Transverse colon (tissue), 4 donors: Measurements from ENCODE around the gene ROR1. TPM values are rescaled to one million over a fixed set of nuclear protein-coding genes. Genes with fewer than 3 reads are reported as not detected.

ENCODE experiments used
- DNase-seq: peaks from one replicate; pipeline ENCODE4 v3.0.0-alpha.2; 2019
- H3K27ac ChIP-seq, 4 donors: fragments of 200-600 bp; sonication (generic); 2 replicates each; pipeline ENCODE4 v1.5.1; 2016 to 2018; ENCODE audit warnings: inconsistent platforms in 4 of 4
- H3K27me3 ChIP-seq: fragments of 200-600 bp; sonication (generic); 2 replicates; pipeline ENCODE4 v1.5.1; 2017; ENCODE audit warnings: inconsistent platforms
- H3K36me3 ChIP-seq, 4 donors: fragments of 200-600 bp; sonication (generic); 2 replicates each; pipeline ENCODE4 v1.5.1; 2017 to 2019; ENCODE audit warnings: inconsistent platforms in 4 of 4
- H3K4me1 ChIP-seq, 4 donors: fragments of 200-600 bp; sonication (generic); 2 replicates each; pipeline ENCODE4 v1.5.1; 2017 to 2020; ENCODE audit warnings: inconsistent platforms in 4 of 4
- H3K4me3 ChIP-seq, 4 donors: fragments of 200-600 bp; sonication (generic); 1 replicate in 1 of 4; 2 replicates in 3 of 4; pipeline versions ENCODE4 v1.5.1 to v1.6.1; 2017 to 2019; ENCODE audit warnings: inconsistent platforms in 4 of 4
- H3K9me3 ChIP-seq, 2 donors: fragments of 200-600 bp; sonication (generic); 2 replicates each; pipeline ENCODE4 v1.5.1; 2017 to 2019; ENCODE audit warnings: inconsistent platforms in 2 of 2
- EP300 ChIP-seq: sonication (generic); formaldehyde crosslinking; IDR thresholded peaks from one replicate; pipeline ENCODE4 v1.6.1; 2017; ENCODE audit warnings: antibody characterized with exemption, low read depth
- POLR2A ChIP-seq: fragments of 450-650 bp; IDR thresholded peaks from one replicate; pipeline ENCODE4 v1.6.1; 2016; ENCODE audit warnings: antibody characterized with exemption, mild to moderate bottlenecking, moderate library complexity
- POLR2AphosphoS5 ChIP-seq, 3 donors: sonication (generic); formaldehyde crosslinking; IDR thresholded peaks; one replicate each; pipeline ENCODE4 v1.6.1; 2016; ENCODE audit warnings: antibody characterized with exemption in 3 of 3
- WGBS, 2 donors: methylation state at CpG; one replicate each; pipeline ENCODE4 v1.1.5; 2018; ENCODE audit warnings: low coverage in 1 of 2; 5-methylcytosine and 5-hydroxymethylcytosine counted together
- in situ Hi-C, 4 donors: fragments of 200-750 bp; cut with MboI; loops; one replicate each; pipeline versions ENCODE4 v1.15.0 to v1.15.1; 2017; ENCODE audit warnings: low sequenced_read_pairs in 3 of 4, low pct_ligation_motif_present in 1 of 4, low pct_unique_long_range_greater_than_20kb in 1 of 4
- intact Hi-C: fragments of 100-400 bp; cut with DNase I; formaldehyde crosslinking; loops from one replicate; pipeline ENCODE4 v1.15.1; 2023; ENCODE audit warnings: low total_unique reads
- total RNA-seq, 4 donors: library from RNA; depleted of rRNA; stranded (reverse); fragments of >200 nt; gene quantifications; one replicate each; pipeline ENCODE4 v1.1.0, GENCODE V29; 2016
- TF ChIP-seq, protein P1 (sequence below), 5 experiments: fragments of 200-600 bp in 3 of 5; fragments of 450-650 bp in 2 of 5; sonication (generic) in 3 of 5; IDR thresholded peaks; 1 replicate in 2 of 5; 2 replicates in 3 of 5; pipeline ENCODE4 v1.5.1; 2016 to 2017; ENCODE audit warnings: antibody characterized with exemption in 5 of 5, inconsistent platforms in 3 of 5, mild to moderate bottlenecking in 2 of 5, moderate library complexity in 1 of 5

ROR1 gene
- total RNA-seq, 4 donors from 2014 or later = 3.0 to 6.7 (median 4.6) TPM

DNA sequence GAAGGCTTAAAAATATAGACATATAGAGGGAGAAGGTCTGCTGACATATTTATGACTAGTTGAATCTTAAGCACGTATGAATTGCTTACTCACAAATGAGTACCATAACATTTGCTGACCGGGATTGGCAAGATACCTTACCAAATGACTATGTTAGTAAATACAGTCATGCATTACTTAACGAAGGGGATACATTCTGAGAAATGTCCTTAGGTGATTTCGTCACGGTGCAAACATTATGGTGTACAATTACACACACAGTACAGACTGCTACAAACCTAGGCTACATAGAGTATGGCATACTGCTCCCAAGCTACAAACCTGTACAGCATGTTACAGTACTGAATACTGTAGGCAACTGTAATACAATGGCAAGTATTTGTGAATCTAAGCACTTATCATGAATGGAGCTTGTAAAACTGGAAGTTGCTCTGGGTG, 410.2 kb downstream of the ROR1 start:
- 67 to 76% methylated on average over 1 to 5 of the region's 5 CpGs for WGBS, 2 donors

DNA sequence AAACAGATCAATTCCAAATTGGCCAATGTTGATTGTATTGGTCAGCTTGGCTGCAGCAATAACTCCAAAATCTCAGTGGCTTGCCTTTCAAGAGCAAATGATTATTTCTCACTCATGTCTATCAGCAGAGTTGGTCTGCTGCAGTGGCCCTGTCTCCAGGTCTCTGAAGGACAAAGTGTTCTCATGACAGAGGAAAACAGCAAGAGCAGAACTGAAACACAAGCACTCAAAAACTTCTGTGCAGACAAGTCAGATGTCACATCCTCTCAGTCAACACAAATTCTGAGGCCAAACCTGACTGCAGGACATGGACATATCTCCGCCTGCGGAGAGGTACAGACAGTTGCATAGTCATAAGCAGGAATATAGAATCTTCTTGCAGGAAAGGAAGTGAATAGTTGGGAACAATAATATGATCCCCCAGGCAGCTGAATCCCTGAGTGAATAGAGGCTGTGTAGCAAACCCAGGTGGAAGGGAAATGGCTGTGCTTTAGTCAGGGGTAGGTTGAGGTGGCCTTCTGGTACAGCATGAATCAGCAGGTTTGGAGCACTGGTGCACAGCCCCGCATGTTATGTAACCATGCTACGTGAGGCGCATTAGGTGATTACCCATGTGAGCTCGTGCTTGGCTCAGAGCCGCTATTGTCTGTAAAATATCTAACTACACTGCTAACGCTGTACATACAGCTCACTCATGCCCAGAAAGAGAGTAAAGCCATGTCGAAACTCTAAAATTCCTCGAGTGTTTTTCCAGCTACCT, 412.5 kb downstream of the ROR1 start:
- WGBS, 2 donors = 77 to 81% methylated on average over 5 to 10 of the region's 10 CpGs
- intact Hi-C loops = no loop called here

More for the DNA sequence above, 410.2 kb downstream of the ROR1 start:
- Histone ChIP-seq H3K27me3 (no peaks in the 10 kb centered on the region), H3K9me3 (no peaks in the 10 kb centered on the region), H3K4me3 (no peak overlapping the region), H3K4me1 (peaks cover 0 to 2% (median 0%) of the 10 kb centered on the region in 4 donors), H3K27ac (no peak overlapping the region), H3K36me3 (no peaks in the 10 kb centered on the region)
- in situ Hi-C loops = no loop called here
- intact Hi-C loops = no loop called here
- DNase-seq = no peak
- TF ChIP-seq, protein P1, sequence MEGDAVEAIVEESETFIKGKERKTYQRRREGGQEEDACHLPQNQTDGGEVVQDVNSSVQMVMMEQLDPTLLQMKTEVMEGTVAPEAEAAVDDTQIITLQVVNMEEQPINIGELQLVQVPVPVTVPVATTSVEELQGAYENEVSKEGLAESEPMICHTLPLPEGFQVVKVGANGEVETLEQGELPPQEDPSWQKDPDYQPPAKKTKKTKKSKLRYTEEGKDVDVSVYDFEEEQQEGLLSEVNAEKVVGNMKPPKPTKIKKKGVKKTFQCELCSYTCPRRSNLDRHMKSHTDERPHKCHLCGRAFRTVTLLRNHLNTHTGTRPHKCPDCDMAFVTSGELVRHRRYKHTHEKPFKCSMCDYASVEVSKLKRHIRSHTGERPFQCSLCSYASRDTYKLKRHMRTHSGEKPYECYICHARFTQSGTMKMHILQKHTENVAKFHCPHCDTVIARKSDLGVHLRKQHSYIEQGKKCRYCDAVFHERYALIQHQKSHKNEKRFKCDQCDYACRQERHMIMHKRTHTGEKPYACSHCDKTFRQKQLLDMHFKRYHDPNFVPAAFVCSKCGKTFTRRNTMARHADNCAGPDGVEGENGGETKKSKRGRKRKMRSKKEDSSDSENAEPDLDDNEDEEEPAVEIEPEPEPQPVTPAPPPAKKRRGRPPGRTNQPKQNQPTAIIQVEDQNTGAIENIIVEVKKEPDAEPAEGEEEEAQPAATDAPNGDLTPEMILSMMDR (IDR thresholded peaks at IDR 0.05) = no peak

DNA sequence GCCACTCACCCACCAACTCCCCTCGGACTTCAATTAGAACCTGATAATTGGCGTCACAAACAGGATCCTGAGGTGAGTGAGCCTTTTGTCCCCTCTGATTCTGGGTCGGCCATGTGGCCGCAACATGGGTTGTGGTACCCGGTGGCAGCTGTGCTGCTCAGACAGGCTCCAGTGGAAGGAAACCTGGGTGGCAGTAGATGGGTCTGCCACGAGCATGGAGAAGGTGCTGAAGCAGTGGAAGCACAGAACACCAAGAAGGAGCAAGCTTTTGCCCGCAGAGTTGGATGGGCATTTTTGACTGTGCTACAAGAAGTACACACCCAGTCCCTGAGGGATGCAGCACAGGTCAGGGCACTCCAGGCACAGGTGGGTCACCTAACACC, 413.1 kb downstream of the ROR1 start:
- intact Hi-C loops (no loop called here), in situ Hi-C loops (no loop called here)
- Histone ChIP-seq H3K4me1 (peaks cover 0 to 2% (median 0%) of the 10 kb centered on the region in 4 donors), H3K27me3 (no peaks in the 10 kb centered on the region), H3K36me3 (no peaks in the 10 kb centered on the region), H3K4me3 (no peak overlapping the region), H3K27ac (no peak overlapping the region), H3K9me3 (no peaks in the 10 kb centered on the region)
- 77 to 79% methylated on average over 2 to 7 of the region's 7 CpGs for whole genome bisulfite sequencing, 2 donors
- TF ChIP-seq POLR2A (no peak), POLR2AphosphoS5 (IDR thresholded peaks at IDR 0.05) (no peak), EP300 (no peak)
- TF ChIP-seq, protein P1 (IDR thresholded peaks at IDR 0.05) = no peak
- no peak for DNase-seq

More for the DNA sequence above, 412.5 kb downstream of the ROR1 start:
- TF ChIP-seq, protein P1 (IDR thresholded peaks at IDR 0.05) = no peak
- TF ChIP-seq POLR2AphosphoS5 (IDR thresholded peaks at IDR 0.05) = no peak
- no peak for TF ChIP-seq POLR2A
- TF ChIP-seq EP300 = no peak
- Histone ChIP-seq H3K4me1 (peaks cover 0 to 2% (median 0%) of the 10 kb centered on the region in 4 donors), H3K27me3 (no peaks in the 10 kb centered on the region), H3K27ac (no peak overlapping the region), H3K9me3 (no peaks in the 10 kb centered on the region), H3K36me3 (no peaks in the 10 kb centered on the region), H3K4me3 (no peak overlapping the region)
- no peak for DNase-seq
- in situ Hi-C loops = no loop called here

DNA sequence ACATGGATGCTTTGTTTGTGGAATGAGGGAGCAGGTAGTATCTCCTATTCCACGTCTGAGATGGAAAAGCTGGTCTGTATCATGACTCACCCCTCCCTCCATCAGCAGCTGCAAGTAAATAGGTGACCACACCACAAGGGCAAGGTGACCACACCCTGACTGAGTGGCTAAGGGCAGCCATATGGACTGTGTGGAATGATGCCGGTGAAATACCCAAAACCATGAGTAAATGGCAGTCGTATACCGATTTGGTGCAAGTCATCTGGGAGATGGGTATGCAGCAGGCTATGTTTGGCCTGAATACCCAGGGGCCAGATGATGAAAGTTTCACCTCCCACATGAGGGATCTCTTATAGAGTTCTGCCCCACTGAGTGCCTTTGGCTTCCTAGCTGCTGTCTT, 413.8 kb downstream of the ROR1 start:
- in situ Hi-C loops (no loop called here), intact Hi-C loops (no loop called here)
- H3K36me3 ChIP-seq = no peaks in the 10 kb centered on the region
- no peak for DNase-seq
- H3K4me3 ChIP-seq = no peak overlapping the region
- peaks cover 0 to 2% (median 0%) of the 10 kb centered on the region in 4 donors for H3K4me1 ChIP-seq
- no peak overlapping the region for H3K27ac ChIP-seq
- H3K9me3 ChIP-seq = no peaks in the 10 kb centered on the region
- 83% methylated on average over 4 of the region's 4 CpGs; no CpG with 5 or more reads in 1 of the 2 donors for WGBS, 2 donors
- no peak for TF ChIP-seq POLR2A
- TF ChIP-seq, protein P1 (IDR thresholded peaks at IDR 0.05) = no peak
- no peaks in the 10 kb centered on the region for H3K27me3 ChIP-seq
